ENCODE measurements around the gene GYG2.

The GYG2 gene

GRCh38 chrX:2819345-2820135 lies 9.2 kb upstream of the GYG2 start:
- no peak for DNase-seq

- no peak for DNase-seq
Measured at GRCh38 chrX:2820136-2820771, 8.5 kb upstream of the GYG2 start.

- DNase-seq = no peak
Measured at GRCh38 chrX:2823795-2824386, 4.8 kb upstream of the GYG2 start.

- no peak for DNase-seq
Measured at GRCh38 chrX:2824886-2825285, 3.8 kb upstream of the GYG2 start.

- no peak for DNase-seq
Measured at GRCh38 chrX:2828959-2829411, 255 bp downstream of the GYG2 start.

GRCh38 chrX:2829469-2830246 lies 928 bp downstream of the GYG2 start:
- DNase-seq = no peak

GRCh38 chrX:2831471-2832228 lies 2.9 kb downstream of the GYG2 start:
- DNase-seq = no peak

DNA sequence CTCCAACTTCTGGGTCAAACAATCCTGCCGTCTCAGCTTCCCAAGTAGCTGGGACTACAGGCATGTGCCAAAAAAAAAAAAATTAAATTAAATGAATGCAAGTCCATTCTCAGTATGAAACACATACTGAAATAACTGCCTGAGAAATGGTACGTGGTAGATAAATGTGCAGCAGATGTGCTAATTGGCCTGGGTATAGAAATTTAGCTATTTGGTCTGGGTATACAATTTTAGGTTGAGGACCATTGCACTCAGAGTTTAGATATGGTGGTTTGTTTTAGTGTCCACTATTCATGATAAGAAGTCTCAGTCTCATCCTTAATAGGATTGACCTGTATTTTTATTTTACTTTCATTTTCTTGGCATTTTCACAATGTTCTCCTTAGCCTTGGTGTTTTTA lies 9.2 kb downstream of the GYG2 start:
- DNase-seq = no peak

GRCh38 chrX:2840961-2841360 lies 12.2 kb downstream of the GYG2 start:
- DNase-seq = no peak

DNA sequence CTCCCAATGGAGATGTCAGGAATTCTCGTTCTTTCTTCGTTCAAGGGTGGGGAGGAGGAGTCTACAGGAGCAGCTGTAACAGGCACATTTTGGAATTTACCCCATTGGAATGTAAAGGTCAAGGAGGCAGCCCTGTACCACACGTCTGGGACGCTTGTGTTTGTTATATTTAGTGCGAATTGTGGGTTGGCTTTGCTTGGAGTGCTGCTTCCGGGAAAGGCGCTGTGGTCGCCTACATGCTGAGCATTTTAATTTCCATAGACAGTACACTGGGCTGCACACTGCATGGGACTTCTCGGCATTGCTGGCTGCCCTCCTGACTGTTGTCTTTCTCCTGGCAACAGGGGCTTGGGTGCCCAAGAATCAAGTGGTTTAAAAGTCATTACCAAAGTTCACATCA lies 12.8 kb downstream of the GYG2 start:
- DNase-seq = no peak

DNA sequence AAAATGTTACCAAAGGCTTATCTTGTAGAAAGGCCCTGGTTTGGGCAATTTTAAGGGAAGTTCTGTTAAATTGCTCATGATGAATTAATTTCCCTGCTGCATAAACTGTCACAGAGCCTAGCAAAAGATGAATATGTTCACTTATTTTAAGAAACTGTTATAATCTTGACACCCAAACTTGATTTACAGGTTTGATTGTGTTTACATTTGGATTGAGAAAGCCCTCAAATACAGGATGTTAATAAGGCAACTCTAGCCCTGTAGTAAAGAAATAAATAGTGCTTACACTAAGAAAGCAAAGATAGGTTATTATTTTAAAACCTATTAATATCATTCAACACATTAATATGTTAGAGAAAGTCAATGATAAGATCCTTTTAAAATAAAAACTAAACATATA lies 18.3 kb downstream of the GYG2 start:
- no peak for DNase-seq

DNA sequence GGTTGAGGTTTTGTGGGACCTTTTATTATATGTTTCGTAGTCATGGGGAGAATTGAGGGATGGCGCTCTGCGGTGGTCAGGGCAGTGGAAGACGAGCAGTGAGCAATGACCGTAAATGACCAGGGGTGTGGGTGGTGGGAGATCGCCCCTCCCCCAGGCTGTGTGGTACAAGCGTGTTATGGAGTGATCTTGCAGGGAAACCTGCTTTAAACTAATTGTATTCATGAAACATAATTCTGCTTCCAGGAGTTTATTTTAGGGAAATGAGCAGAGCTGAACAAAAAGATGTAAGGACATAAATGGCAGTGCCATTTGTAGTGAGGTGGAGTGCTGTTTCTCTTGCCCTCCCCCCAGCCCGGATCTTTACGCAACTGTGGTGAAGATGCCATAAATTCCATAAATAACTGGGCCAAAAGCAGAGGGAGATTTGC lies 20.2 kb downstream of the GYG2 start:
- DNase-seq = no peak

DNA sequence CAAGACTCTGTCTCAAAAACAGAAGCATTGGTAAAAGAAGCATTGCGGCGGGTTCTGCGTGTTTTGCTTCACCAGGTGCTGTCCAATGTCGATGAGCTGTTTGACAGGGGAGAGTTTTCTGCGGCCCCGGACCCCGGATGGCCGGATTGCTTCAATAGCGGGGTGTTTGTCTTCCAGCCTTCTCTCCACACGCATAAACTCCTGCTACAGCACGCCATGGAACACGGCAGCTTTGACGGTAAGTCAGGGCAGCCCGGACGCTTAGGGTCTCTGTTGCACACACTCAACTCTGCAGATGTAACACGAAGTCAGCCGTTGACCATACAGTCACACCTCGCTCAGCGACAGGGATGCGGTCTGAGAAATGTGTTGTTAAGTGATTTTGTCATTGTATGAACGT lies 26.2 kb downstream of the GYG2 start:
- no peak for DNase-seq

DNA sequence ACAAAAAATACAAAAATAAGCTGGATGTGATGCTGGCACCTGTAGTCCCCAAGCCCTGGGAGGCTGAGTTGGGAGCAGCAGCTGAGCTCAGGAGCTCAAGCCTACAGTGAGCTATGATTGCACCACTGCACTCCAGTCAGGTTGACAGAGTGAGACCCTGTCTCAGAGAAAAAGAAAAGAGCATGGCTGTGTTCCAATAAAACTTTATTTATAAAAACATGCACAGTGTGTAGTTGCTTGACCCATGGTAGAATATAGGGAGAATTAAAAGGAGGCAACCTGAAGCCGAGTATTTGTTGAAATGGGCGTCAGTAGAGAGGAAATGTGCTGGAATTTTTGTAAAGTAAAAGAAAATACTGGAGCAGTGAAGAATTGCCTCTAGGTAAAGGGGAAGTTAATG lies 27.0 kb downstream of the GYG2 start:
- DNase-seq = no peak

DNA sequence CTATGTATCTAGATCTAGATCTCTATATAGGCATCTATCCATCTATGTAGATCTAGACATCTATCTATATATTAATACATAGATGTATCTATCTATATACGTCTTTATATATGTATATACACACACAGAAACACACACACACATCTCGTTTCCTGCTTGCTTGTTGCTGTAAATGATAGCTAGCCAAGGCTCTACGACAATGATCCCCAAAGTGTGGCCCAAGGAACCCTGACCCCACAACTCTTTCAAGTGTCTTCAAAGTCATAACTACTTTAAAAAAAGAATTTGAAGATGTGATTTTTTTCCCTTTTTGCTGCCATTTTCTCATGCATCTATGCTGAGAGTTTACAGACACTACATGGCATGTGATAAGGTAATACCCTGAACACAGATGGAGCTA lies 28.8 kb downstream of the GYG2 start:
- DNase-seq = no peak

DNA sequence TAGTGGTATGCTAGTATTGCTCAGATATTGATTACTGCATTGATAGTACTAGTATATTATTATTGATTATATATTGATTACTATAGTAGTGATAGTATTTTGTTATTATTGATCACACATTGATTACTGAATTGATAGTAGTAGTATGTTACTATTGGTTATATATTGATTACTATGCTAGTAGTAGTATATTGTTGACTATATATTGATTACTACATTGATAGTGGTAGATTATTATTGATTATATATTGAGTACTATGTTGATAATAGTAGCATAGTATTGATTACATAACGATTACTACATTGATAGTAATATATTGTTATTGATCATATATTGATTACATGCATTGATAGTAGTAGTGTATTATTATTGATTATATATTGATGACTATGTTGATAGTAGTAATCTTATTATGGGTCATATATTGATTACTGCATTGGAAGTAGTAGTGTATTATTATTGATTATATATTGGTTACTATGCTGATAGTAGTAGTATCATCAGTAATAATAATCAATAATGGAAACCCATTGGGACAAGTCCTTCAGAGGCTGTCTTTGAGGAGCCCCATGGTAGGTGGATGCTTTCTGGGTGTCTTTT lies 30.6 kb downstream of the GYG2 start:
- no peak for DNase-seq

DNA sequence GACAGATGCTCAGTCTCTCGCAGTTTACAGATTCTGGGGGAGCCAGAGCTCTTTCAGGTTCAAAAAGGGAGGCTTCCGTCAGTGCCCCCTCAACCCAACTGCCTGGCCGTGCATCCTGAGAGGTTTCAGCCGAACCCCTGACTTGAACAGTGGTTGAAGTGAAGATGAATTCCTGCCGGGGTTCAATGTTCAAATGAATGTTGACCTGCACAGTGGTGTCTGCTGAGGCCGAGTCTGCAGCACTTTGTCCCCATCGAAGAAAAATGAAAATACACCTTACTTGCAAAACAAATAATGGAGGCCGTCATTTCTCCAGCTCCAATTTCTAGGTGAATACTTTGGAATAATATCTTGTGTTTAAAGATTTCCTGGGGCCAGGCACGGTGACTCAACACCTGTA lies 33.7 kb downstream of the GYG2 start:
- DNase-seq = no peak

DNA sequence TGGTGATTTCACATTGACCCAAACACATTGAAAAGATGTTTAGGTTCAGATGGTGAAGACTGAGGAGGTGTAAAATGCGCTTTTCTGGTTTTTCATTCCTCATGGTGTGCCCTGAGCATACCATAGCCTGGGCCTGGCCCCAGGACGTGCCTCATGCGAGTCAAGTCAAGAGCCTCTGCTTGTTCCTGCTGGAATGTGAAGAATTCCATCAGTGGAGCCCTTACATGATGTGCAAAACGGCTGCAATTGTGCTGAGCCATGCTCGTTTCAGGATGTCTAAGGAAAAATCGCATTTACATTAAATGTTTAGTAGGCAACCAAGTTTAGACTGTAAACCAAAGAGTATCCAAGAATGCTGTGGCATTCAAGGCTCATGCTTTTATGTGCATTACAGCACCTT lies 34.9 kb downstream of the GYG2 start:
- DNase-seq = no peak

- no peak for DNase-seq
Measured at GRCh38 chrX:2867206-2867605, 38.5 kb downstream of the GYG2 start.

DNA sequence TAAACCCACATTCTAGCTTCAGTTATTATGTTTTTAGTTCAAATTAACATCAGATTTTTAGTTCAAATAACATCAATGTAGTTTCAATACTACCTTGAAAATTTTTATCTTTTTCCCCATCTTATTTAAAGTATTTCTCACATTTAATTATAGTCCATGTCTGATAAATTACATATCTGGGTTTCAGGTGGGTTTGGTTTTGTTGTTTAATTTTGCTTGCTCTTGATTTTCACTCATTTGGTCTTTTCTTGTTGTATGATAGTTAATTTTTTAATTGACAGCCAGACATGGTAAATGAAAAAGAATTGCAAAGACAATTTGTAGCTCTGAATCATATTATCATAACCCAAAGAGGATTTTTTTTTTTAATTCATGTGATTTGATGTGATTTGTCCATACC lies 41.9 kb downstream of the GYG2 start:
- no peak for DNase-seq

- no peak for DNase-seq
Measured at GRCh38 chrX:2871831-2872230, 43.1 kb downstream of the GYG2 start.

GRCh38 chrX:2872671-2873277 lies 44.0 kb downstream of the GYG2 start:
- DNase-seq = no peak

Data from activated T-cell treated with anti-CD3 and anti-CD28 coated beads for 4 hours (primary cell).